GM13976 (cell line): Measurements from ENCODE around the gene ROBO3.

Source experiments
- DNase-seq: peaks from one replicate; pipeline ENCODE4 v3.0.0; 2012; ENCODE audit warnings: low spot score
- CTCF ChIP-seq: IDR thresholded peaks from 2 replicates; pipeline ENCODE4 v1.5.1; 2012; ENCODE audit warnings: borderline replicate concordance, mild to moderate bottlenecking; ENCODE audit not compliant: insufficient read depth; ENCODE audit errors: extremely low read depth, missing control alignments, control extremely low read depth
- in situ Hi-C: fragments of 300-500 bp; cut with MboI; formaldehyde crosslinking; loops from one replicate; pipeline ENCODE4 v1.12.0; 2022; ENCODE audit warnings: low sequenced_read_pairs, mixed read lengths, inconsistent platforms; ENCODE audit not compliant: unreplicated experiment

ROBO3 gene

GRCh38 chr11:124877910-124878758 is 12.9 kb downstream of the ROBO3 start:
- in situ Hi-C loops = no loop called here
- no peak for DNase-seq
- TF ChIP-seq CTCF = no peak

- in situ Hi-C loops = no loop called here
- TF ChIP-seq CTCF = no peak
Observed at GRCh38 chr11:124878759-124879492, 13.7 kb downstream of the ROBO3 start.

GRCh38 chr11:124879493-124880289 is 14.5 kb downstream of the ROBO3 start:
- no peak for TF ChIP-seq CTCF
- no peak for DNase-seq
- in situ Hi-C loops = no loop called here

More at GRCh38 chr11:124878759-124879492, 13.7 kb downstream of the ROBO3 start:
- no peak for DNase-seq

DNA sequence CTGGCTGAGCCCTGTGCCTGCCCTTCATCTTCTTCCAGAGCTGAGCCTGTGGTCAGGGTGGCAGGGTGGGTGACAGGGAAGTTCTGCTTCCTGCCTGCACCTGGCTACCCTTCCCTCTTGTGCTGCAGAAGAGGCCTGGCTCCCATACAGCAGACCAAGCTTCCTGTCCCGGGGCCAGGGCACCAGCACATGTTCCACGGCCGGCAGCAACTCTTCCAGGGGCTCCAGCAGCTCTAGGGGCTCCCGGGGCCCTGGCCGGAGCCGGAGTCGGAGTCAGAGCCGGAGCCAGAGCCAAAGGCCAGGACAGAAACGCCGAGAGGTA is 15.0 kb downstream of the ROBO3 start:
- TF ChIP-seq CTCF = no peak
- no peak for DNase-seq
- in situ Hi-C loops = no loop called here

DNA sequence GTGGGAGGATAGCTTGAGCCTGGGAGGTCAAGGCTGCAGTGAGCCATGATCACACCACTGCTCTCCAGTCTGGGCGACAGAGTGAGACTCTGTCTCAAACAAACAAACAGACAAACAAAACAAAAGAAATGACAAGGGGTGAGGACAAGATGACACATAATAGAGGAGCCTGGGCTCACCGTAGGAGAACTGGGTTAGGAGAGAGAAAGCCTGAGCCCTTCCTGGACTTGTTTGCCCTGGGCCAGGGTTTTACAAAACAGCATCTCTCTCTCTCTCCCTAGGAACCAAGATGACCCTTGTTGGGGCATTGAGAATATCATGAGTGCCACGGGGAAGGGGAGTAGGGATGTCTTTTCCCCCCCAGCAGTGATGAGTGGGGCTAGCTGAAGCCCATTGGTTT is 15.7 kb downstream of the ROBO3 start:
- in situ Hi-C loops = no loop called here
- no peak for TF ChIP-seq CTCF
- no peak for DNase-seq

DNA sequence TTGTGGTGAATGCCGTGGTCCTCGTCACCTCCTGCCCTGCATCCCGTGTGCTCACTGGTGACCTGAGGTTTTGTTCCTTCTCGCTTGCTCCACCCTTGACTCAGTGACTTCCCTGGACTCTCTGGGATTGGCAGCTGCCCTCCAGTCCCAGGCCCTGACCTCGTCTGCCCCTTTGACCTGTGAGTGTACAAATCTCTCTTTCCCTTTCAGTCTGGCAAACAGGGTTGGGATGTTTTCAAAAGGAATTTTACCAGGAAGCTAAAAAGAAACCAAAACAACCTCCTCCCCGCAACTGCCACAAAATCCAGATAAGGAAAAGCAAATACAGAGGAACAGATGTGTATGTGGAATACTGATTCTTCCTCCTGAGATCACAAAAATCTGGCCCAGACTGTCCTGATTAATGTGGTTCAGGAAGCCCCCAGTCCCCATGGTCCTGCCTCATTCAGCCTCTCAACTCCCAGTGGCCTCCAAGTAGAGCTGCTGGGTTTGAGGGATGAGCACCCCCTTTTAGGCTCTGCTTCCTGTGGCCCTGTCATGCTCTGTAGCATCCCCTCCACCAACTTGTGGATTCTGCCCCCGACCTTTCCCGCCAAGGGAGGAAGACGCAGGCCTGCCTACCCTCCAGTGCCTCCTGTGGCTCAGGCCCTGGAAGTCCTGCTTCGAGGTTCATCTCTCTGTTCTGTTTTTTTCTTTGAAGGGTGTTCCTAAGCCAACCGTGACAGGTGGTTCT is 17.3 kb downstream of the ROBO3 start:
- no peak for DNase-seq
- in situ Hi-C loops = no loop called here
- TF ChIP-seq CTCF = no peak
